ENCODE results near the gene DAGLA.

DAGLA gene

DNA sequence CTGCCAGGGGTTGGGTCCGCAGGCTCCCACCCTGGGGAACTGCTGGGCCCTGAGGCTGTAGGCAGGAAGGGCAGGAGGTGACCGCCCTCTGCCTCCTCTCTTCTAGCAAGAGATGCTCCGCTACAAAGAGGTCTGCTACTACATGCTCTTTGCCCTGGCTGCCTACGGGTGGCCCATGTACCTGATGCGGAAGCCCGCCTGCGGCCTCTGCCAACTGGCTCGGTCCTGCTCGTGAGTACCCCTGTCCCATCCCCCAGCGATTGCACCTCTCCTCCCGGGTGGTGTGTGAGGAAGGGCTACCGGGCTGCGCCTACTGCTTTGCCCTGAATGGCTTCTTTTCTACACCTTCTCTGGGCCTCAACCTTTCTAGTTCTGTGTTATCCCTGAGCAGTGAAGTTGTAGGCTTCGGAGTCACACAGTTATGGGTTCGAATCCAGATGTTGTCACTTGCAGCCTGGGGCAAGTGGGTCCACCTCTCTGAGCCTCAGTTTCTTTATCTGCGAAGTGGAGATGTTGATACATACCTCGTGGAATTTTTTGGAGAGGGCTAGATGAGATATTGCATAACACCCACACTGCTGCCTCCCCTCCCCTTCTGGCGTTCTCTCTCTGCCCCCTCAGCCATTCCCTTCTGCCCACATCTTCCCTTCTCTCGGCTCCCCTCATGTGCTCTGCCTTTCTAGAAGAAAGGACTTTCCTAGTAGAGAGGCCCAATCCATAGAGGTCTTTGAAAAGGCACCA lies 51.2 kb downstream of the DAGLA start:
- no peak for DNase-seq

DNA sequence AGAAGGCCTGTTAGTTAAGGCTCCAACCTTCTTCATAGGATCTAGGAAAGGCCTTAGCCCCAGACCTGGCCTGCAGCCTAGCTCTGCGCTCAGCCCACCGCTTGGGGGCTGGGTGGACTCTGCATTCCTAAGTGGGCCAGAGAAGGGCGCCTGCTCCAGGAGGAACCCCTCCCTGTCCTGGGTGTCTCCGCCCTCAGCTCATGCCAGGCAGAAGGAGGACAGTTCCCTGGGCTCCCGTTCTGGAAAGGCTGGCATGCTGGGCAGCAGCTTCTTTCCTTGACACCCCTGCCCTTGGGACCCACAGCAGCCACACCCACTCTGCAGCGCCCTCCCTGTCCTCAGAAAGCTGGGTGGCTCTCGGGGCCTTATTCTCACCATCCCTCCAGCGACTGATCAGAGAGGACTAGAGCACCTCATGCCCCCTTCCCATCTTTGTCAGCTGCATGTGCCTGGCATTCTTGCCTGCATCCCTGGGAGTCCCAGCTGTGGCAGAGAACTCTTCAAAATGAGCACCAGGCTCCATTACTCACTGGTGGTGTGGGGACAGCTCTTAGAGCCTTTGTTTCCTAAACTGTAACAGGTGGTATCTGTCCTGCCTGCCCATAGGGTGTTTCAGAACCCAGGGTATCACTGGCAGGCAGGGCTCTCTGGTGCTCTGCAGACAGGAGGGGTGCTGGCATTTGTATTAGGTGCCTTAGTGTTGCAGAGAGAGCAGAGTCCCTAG lies 51.9 kb downstream of the DAGLA start:
- no peak for DNase-seq

DNA sequence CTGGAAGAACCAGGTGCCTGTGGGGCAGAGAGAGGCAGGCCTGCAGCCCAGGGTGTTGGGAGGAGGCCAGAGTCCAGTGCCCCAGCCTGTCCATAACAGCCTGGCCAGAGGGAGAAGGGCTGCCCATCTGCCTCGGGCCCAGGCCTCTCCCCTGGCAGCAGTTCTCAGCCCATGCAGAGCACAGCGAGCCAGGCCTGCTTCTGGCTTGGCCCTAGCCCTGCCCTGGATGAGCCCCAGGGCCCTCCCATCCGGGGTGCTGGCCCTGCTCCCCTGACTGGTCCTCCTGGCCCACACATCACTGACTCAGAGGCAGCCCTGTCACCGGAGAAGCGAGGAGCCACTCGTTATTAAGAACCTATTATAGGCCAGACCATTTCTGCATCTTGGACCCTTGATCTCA lies 52.5 kb downstream of the DAGLA start:
- DNase-seq: no peak

GRCh38 chr11:61733120-61733978 lies 53.2 kb downstream of the DAGLA start:
- DNase-seq: peak; percentile 56

DNA sequence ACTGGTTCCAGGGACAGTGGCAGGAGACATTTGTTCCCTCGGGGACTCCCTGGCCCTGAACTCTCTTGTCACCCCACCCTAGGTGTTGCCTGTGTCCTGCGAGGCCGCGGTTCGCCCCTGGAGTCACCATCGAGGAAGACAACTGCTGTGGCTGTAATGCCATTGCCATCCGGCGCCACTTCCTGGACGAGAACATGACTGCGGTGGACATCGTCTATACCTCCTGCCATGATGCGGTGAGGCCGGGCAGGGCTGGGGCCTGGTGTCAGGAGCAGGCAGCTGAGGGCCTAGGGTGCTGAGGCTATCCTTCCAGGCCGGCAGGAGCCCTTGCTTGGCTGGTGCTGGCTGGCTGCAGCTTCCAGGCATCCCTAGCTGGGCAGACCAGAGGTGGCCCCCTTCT lies 54.6 kb downstream of the DAGLA start:
- DNase-seq: no peak

DNA sequence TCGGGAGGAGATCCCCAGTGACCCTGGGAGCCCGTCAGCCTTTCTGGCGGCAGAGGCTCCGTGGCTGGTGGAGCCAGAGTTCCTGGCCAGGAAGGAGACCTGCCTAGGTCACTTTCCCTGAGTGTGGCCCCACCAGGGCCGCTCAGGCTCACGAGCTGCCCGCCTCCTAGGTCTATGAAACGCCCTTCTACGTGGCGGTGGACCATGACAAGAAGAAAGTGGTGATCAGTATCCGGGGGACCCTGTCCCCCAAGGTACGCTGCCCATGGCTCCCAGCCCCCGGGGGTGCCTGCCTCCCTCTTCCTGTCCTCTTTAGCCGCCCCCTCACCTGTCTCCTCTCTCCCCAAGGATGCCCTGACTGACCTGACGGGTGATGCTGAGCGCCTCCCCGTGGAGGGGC lies 55.2 kb downstream of the DAGLA start:
- no peak for DNase-seq

- no peak for DNase-seq
Measured at GRCh38 chr11:61736310-61736709, 56.1 kb downstream of the DAGLA start.

- DNase-seq: no peak
Measured at GRCh38 chr11:61737131-61737530, 56.9 kb downstream of the DAGLA start.

- DNase-seq: no peak
Measured at GRCh38 chr11:61737636-61738386, 57.6 kb downstream of the DAGLA start.

DNA sequence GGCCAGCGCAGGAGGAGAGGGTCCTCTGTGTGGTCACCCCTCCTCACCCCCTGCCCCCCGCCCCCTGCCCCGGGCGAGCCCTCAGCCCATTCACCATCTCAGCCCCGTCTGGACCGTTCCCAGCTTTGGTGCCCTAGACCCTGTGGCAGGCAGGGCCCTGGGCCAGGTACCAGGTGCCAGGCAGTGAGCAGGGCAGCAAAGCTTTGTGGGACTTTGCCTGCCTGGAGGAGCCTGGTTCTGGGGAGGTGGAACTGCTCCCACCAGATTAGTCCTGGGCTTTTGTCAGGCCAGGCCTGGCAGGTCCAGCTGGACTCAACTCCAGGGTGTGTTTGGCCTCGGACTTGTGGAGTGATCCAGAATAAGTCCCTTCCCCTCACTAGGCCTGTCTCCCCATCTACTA lies 58.6 kb downstream of the DAGLA start:
- no peak for DNase-seq

GRCh38 chr11:61739413-61739812 lies 59.2 kb downstream of the DAGLA start:
- DNase-seq: no peak

DNA sequence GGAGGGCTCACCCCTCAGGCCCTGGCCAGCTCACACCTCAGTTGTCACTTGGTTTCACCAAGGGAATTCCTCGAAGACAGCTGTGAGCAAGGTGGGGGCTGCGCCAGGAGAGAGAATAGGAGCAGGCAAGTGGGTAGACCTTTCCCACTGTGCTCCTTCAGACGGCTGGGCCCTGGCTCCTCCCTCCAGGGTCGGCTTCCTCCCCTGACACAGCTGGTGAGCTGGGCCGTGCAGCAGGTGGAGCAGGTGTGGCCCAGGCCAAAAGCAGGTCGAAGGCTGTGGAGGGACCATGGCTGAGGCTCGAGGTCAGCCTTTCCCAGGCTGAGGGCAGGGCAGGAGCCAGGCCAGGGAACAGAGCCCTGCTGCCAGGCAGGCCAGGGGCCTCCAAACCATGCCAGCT lies 59.8 kb downstream of the DAGLA start:
- no peak for DNase-seq

DNA sequence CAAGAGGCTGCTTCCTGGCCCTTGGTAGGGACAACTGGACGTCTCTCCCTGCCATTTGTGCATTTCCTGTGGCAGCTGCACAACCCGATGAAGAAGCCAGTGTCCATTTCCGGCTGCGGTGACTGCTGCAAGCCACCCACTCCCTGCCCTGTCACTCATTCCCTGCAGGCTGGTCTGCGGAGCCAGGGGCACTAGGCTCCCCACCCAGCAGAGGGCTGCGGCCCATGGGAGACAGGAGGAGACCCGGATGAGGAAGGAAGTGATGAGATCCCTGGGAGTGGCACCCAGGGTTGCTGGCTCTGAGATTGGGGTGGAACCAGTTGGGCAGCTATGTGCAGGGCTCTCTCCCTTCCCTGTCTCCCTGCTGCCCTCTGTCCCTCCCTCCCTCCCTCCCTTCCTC lies 62.2 kb downstream of the DAGLA start:
- no peak for DNase-seq

- DNase-seq: no peak
Measured at GRCh38 chr11:61743486-61744095, 63.4 kb downstream of the DAGLA start.

DNA sequence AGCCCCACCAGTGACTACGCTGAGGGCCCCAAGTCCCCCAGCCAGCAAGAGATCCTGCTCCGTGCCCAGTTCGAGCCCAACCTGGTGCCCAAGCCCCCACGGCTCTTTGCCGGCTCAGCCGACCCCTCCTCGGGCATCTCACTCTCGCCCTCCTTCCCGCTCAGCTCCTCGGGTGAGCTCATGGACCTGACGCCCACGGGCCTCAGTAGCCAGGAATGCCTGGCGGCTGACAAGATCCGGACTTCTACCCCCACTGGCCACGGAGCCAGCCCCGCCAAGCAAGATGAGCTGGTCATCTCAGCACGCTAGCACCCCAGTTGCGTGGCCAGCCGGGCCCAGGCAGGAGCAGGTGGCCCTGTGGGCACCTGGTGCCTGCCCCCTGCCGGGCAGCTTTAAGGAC lies 64.0 kb downstream of the DAGLA start:
- no peak for DNase-seq

DNA sequence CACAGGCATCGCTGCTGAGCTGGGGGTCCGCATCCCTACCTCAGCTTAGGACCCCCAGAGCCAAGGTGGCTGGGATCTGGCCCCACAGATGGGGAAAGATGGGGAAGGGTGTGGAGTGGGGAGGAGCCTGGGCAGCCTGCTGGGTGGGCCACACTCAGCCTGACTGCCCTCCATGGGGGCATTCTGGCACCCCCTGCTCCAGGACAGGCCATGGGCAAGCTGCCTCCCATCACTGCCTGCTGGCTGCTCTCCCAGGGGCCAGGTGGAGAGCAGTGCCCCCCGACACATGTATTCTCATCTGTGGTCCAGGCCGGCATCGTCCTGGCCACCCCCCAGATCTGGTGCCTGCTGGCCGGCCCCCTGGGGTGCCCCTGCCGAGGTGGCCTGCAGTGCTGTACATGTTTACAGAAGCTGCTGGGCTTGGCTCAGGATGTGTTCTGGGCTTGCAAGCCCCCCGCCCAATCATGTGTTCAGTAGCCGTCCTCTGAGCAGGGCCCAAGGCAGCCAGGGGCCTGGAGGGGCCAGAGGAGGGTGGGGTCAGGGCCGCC lies 64.5 kb downstream of the DAGLA start:
- no peak for DNase-seq

DNA sequence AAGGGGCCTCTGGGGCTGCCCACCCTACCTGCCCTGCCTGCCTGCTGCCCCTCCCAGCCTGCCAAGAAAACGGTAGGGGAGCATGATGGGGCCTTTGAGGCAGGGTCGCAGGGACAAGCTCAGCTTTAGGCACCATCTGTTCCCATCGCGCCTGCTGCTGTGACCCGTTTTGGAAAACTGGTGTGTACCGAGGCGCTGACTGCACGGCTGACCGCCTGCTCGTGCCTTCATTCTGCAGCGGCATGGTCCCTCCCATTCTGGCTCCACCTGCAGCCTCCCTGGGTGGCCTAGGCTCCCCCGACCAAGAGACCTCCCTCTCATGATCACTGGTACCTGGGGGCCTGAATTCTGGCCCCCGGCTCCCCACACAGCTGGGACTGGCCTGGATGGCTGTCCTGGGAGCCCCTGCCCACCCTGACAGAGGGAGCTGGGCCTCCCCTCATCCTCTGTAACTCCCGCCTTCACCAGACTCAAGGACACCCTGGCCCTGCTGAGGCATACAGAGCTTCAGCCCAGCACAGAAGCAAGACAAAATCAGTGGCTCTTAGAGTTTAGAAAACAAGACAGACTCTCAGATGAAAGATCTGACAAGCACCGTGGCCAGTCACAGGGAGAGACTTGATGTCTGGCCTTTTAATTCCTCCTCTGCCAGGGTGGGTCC lies 65.7 kb downstream of the DAGLA start:
- no peak for DNase-seq

- DNase-seq: no peak
Measured at GRCh38 chr11:61746442-61747191, 66.4 kb downstream of the DAGLA start.

- no peak for DNase-seq
Measured at GRCh38 chr11:61747192-61747966, 67.2 kb downstream of the DAGLA start.

- DNase-seq: no peak
Measured at GRCh38 chr11:61747967-61748285, 67.7 kb downstream of the DAGLA start.
